Measurements from ENCODE around the gene MSTO1. TPM values are rescaled to one million over a fixed set of nuclear protein-coding genes. Genes with fewer than 3 reads are reported as not detected.
"Not testable (repeated sequence)": the region's sequence is repeated elsewhere in the genome, so short reads cannot be mapped to it uniquely, and the experiment has no call there.

MSTO1 gene
- total RNA-seq, 2 experiments from 2014 or later = 65.9 to 69.6 TPM

GRCh38 chr1:155657463-155657862 is 47.4 kb downstream of the MSTO1 start:
- Histone ChIP-seq H3K27me3 (ENCODE audit: control insufficient read depth in 1 of 2, insufficient read depth in 2 of 2, low read length in 2 of 2) (no peaks in the 10 kb centered on the region), H3K4me3 (ENCODE audit: low read length) (no peak overlapping the region), H3K36me3 (ENCODE audit: insufficient read depth, low read length) (peaks cover 36% of the 10 kb centered on the region), H3K27ac (ENCODE audit: low read depth in 1 of 2, low read length in 2 of 2) (no peak overlapping the region), H3K4me1 (ENCODE audit: insufficient read depth, low read length) (no peaks in the 10 kb centered on the region), H3K9me3 (ENCODE audit: control insufficient read depth in 1 of 2, insufficient read depth in 1 of 2, low read length in 2 of 2) (no peaks in the 10 kb centered on the region)
- Mint-ChIP-seq H3K9me3 (no peaks in the 10 kb centered on the region), H3K4me3 (no peak overlapping the region), H3K27ac (no peak overlapping the region), H3K4me1 (ENCODE audit: low read depth) (no peaks in the 10 kb centered on the region), H3K27me3 (no peaks in the 10 kb centered on the region), H3K36me3 (ENCODE audit: low read depth) (peaks cover 42% of the 10 kb centered on the region)
- no peak for TF ChIP-seq CTCF (IDR thresholded peaks at IDR 0.05)
- ChIA-PET CTCF (no interaction called here), POLR2A (no interaction called here)
- DNase-seq = no peak
- intact Hi-C loops (cut with DNase I, micrococcal nuclease) = no loop called here
- no peak for ATAC-seq (ENCODE audit: poor library complexity)

- POLR2A ChIA-PET; ATAC-seq (ENCODE audit: poor library complexity); H3K27ac ChIP-seq (ENCODE audit: low read depth in 1 of 2, low read length in 2 of 2); DNase-seq; H3K4me1 Mint-ChIP-seq (ENCODE audit: low read depth); H3K4me3 ChIP-seq (ENCODE audit: low read length); H3K27ac Mint-ChIP-seq; CTCF ChIA-PET; H3K4me3 Mint-ChIP-seq; H3K9me3 Mint-ChIP-seq; H3K27me3 Mint-ChIP-seq; H3K4me1 ChIP-seq (ENCODE audit: insufficient read depth, low read length); H3K27me3 ChIP-seq (ENCODE audit: control insufficient read depth in 1 of 2, insufficient read depth in 2 of 2, low read length in 2 of 2); intact Hi-C loops (cut with DNase I, micrococcal nuclease); H3K9me3 ChIP-seq (ENCODE audit: control insufficient read depth in 1 of 2, insufficient read depth in 1 of 2, low read length in 2 of 2): not testable (repeated sequence)
- H3K36me3 ChIP-seq (ENCODE audit: insufficient read depth, low read length) = peaks cover 64% of the 10 kb centered on the region
- H3K36me3 Mint-ChIP-seq (ENCODE audit: low read depth) = peaks cover 72% of the 10 kb centered on the region
Observed at GRCh38 chr1:155661239-155661638, 51.2 kb downstream of the MSTO1 start.

Other genes starting within 250 kb of the MSTO1 start
- gene ASH1L, start 47.4 kb upstream of the MSTO1 start, total RNA-seq = 10 to 100 TPM; 71.0 to 72.8 TPM
- gene YY1AP1, start 78.6 kb downstream of the MSTO1 start, total RNA-seq = 10 to 100 TPM; 71.1 to 81.2 TPM
- gene DAP3, start 78.9 kb downstream of the MSTO1 start, total RNA-seq = 100 to 1,000 TPM; 105 to 106 TPM
- gene GON4L, start 247.0 kb downstream of the MSTO1 start, total RNA-seq = 10 to 100 TPM; 71.0 to 77.0 TPM
- 1 to 10 TPM; 6.1 to 6.3 TPM for gene SYT11, start 249.3 kb downstream of the MSTO1 start, total RNA-seq